NK-92 (cell line): ENCODE results near the gene VPS26A.
A peak's percentile ranks its signal among the peaks of the same experiment; 100 is the strongest.

ENCODE experiments used
- DNase-seq: peaks from one replicate; lab custom pipeline; 2025; ENCODE audit not compliant: unreplicated experiment; lab: John Stamatoyannopoulos, UW

VPS26A gene

GRCh38 chr10:69123747-69124562 lies at the start of gene VPS26A:
Gene VPS26A (plus strand): TSS chr10:69124178. CDS start chr10:69124278, 100 bp downstream.
- peak; percentile 81 for DNase-seq

- no peak for DNase-seq
These were observed 49.4 kb upstream of the VPS26A start for GRCh38 chr10:69074532-69074931.

DNA sequence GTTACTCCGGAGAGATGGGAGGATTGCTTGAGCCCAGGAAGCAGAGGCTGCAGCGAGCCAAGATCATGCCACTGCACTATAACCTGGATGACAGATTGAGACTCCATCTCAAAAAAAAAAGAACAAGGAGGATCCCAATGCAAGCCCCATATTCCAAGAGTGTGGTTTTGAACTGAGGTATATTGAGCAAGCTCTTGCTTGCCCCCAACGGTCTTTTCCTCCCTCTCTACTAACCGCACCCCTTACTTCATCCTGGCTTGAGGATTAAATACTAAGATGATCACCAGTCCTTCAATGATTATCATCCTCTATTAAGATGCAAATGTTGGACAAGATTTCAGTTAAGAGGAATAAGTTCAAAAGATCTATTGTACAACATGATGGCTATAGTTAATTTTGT lies 48.5 kb upstream of the VPS26A start:
- no peak for DNase-seq

GRCh38 chr10:69078311-69078710 lies 45.7 kb upstream of the VPS26A start:
- no peak for DNase-seq

DNA sequence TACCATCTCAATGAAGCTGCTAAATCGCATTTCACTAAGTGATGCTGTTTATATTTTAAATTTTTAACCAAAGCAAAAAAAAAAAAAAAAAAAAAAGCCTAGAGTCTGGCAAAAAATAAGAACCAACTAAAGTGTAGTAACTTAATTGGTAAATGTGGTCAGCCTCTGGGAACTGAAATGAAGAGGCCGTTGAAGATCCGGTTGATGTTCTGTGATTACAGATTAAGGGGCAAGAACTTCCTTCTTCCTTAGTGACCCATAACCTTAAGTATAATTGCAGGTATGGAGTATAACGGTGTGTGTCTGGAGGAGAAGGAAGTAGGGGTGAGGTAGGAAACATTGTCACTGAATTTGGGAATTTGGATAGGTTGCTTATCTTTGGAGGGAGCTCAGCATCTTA lies 43.8 kb upstream of the VPS26A start:
- no peak for DNase-seq

DNA sequence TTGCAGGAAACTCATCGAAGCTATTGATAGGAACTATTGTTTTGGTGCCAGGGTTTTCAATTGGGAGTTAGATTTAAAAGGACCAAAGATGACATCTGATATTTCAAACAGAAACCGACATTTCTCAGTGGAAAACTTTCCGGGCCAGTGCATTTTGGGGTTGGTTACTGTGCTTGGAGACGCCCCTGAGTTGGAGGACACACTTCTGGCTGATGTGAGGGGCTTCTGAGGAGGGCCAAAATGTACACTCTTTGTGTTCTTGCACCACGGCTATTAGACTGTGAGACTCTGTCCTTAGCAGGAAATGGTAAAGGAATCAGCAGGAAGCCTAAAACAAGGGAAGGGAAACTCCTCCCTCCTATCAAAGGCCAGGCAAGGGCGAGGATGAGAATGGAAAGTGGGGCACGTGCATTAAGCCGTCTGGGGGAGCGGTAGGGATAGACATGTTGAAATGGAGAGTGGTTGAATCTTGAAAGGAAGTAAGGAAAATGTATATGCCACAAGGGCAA lies 37.9 kb upstream of the VPS26A start:
- no peak for DNase-seq

DNA sequence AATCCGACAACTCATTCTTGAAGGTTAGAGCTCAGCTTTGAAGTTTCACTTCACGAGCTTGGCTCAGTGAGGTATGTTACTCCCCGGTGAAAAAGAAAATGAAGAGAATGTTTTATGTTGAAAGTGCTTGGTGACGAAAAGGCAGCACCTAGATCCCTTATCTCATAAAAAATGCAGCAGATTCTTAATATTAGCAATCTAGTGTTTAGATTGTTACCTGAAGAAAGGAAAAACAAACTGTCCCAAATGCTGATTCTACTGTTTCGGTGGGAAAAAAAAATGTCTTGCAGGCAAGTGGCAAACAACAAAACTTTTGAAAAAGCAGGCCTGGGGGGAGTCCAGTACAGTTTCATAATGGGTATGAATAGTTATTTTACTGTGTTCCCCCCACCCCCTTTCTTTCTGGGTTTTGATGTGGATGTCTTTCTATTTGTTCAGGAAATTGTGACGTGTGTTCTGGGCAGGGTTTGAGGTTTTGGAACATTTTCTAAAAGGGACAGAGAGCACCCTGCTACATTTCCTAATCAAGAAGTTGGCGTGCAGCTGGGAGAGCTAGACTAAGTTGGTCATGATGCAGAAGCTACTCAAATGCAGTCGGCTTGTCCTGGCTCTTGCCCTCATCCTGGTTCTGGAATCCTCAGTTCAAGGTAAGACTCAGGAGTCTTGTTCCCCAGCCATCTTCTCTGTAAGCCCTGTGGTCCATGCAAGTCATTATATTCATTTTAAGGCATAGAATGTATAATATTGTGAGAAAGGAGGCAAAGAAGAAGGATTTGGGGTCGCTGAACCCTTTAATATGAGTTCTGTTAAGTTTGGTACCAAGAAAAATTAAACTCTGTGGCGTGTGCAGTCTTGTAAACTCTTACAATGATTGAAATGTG lies 36.1 kb upstream of the VPS26A start, which contains the start of gene SRGN:
Gene SRGN, plus strand, starts transcription at position 514 of the 881 bp plus-strand sequence. Its CDS starts 55 bp downstream, at position 569.
- DNase-seq: peak; percentile 33

DNA sequence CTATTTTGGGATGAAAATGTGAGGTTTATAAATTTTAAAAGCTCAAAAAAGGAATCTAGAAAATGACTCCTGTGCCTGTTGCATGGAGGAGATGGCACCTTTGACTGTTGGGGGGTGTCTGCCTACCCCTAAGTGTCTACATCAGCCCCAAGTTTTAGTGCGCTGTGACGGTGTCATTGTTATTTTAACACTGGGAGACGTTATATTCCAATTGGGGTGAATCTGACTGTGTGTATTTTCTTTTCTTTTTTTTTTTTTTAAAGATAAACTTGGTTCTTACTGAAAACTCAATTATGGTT lies 35.6 kb upstream of the VPS26A start:
- DNase-seq: no peak

- no peak for DNase-seq
These were observed 35.0 kb upstream of the VPS26A start for GRCh38 chr10:69088801-69089501.

GRCh38 chr10:69089638-69090599 lies 34.1 kb upstream of the VPS26A start:
- DNase-seq: peak; percentile 13

DNA sequence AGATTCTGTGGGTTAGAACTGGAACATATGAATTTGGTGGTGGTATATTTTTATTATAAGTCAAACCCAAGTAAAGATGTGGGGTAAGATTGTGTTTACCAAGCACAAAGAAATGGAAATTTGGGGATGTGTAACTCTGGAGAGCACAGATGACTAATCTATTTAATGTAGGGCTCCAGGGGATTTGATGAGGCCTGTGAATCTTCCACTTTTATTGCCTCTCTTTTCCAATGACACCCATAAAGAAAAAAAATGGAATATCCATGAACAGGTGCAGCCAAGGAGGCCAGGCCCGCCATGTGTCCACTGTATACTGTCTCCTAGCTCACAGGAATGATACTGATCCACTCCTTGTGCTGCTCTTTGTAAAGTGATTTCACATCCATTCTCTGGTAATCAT lies 33.3 kb upstream of the VPS26A start:
- no peak for DNase-seq

- DNase-seq: no peak
These were observed 32.8 kb upstream of the VPS26A start for GRCh38 chr10:69091143-69091651.

GRCh38 chr10:69092959-69093850 lies 30.8 kb upstream of the VPS26A start:
- no peak for DNase-seq

DNA sequence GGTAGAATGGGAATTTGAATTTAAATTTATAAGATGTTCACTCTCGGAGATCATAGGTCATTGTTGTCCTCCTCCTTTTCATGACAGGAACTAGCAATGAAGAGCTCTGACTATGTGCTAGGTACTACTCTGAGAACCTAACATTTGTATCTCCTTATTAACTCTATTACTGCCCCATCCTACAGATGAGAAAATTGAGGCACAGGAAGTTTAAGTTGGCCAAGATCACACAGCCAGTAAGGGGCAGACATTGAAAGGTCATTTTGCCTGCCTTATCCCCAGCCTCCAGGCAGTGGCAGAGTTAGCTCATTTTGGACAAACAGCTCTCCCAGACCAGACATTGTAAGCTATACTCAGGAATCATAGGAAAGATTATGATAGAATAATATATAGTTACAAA lies 30.0 kb upstream of the VPS26A start:
- no peak for DNase-seq

DNA sequence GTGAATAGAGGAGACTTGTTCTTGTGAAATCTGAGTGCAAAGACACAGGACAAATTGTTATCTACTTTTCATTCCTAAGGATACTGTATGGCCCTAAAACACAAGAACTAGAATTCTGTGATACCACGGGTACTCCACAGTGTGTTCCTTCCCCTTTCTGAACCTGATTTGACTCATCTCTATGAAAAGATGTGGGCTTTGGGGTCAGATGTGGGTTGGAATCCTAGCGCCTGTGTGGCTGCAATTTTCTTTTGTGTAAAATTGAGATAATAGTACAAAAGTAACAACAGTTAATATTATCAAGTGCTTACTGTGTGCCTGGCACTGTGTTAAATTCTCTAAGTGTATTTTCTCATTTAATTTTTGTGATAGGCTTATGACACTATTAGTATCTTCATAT lies 27.9 kb upstream of the VPS26A start:
- no peak for DNase-seq

GRCh38 chr10:69097729-69098128 lies 26.2 kb upstream of the VPS26A start:
- no peak for DNase-seq

GRCh38 chr10:69100136-69100872 lies 23.7 kb upstream of the VPS26A start:
- DNase-seq: no peak

DNA sequence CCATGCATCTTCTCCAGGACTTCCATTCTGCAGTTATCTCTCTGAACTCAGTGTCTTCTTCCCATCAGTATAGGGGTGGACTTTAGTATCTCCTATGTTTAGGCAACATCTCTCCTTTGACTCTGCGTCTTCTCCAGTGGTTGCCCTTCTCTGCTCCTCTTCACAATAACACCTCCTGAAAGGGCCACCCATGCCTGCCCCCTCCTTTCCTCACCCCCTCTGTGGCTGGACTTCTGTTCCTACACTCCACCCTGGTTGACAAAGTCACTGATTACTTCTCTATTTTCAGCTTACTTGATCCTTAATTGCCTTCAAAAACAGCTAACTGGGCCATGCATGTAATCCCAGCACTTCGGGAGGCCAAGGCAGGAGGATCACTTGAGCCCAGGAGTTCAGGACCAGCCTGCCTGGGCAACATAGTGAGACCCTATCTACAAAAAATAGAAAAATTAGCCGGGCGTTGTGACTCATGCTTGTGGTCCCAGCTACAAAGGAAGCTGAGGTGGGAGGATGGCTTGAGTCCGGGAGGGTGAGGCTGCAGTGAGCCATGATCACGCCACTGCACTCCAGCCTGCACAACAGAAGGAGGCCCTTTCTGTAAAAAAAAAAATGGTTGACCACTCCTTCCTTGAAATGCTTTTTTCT lies 22.4 kb upstream of the VPS26A start:
- no peak for DNase-seq
